OCI-LY7 (cell line): Measurements from ENCODE around the gene MYL3. TPM values are rescaled to one million over a fixed set of nuclear protein-coding genes. Genes with fewer than 3 reads are reported as not detected.

Experiments
- BruUV-seq: library from RNA; stranded (reverse); fragments of 400-500 nt; replicated peaks from 2 replicates; lab custom pipeline; 2021; lab: Mats Ljungman, UMichigan
- CTCF ChIA-PET: fragments of 300-600 bp; sonication (Branson Sonifier 250); formaldehyde crosslinking; loops from one replicate; lab custom pipeline; 2022; ENCODE audit warnings: antibody characterized with exemption; ENCODE audit not compliant: unreplicated experiment; lab: Charles Lee
- POLR2A ChIA-PET: fragments of 300-600 bp; sonication (Branson Sonifier 250); formaldehyde crosslinking; loops from one replicate; lab custom pipeline; 2022; ENCODE audit warnings: antibody characterized with exemption; lab: Charles Lee
- DNase-seq: peaks from one replicate; pipeline ENCODE4 v3.0.0-alpha.2; 2015; ENCODE audit warnings: low spot score
- H2AFZ ChIP-seq: fragments of 200-600 bp; sonication (generic), shearing (Covaris generic); 2 replicates; pipeline ENCODE4 v1.6.1; 2014; ENCODE audit warnings: mild to moderate bottlenecking, antibody characterized with exemption, low read length, moderate library complexity
- H3K27ac ChIP-seq: fragments of 200-600 bp; sonication (generic); 2 replicates; pipeline ENCODE4 v1.5.1; 2014; ENCODE audit warnings: mixed run types, low read depth, mild to moderate bottlenecking, moderate library complexity, low read length, inconsistent platforms; ENCODE audit not compliant: poor library complexity, severe bottlenecking
- H3K36me3 ChIP-seq: fragments of 200-600 bp; sonication (generic); 2 replicates; pipeline ENCODE4 v1.6.1; 2014; ENCODE audit warnings: mild to moderate bottlenecking, antibody characterized with exemption, low read length, moderate library complexity, mixed read lengths; ENCODE audit not compliant: insufficient read depth
- H3K4me1 ChIP-seq: fragments of 200-600 bp; sonication (generic); 2 replicates; pipeline ENCODE4 v1.5.1; 2014; ENCODE audit warnings: mild to moderate bottlenecking, low read length; ENCODE audit not compliant: insufficient read depth, poor library complexity, severe bottlenecking
- H3K4me2 ChIP-seq: fragments of 200-600 bp; sonication (generic); 2 replicates; pipeline ENCODE4 v1.6.1; 2014; ENCODE audit warnings: mild to moderate bottlenecking, low read length
- H3K4me3 ChIP-seq: fragments of 200-600 bp; sonication (generic); 2 replicates; pipeline ENCODE4 v1.5.1; 2014; ENCODE audit warnings: mild to moderate bottlenecking, low read depth, low read length; ENCODE audit not compliant: poor library complexity, severe bottlenecking
- H3K79me2 ChIP-seq: fragments of 200-600 bp; sonication (generic); 2 replicates; pipeline ENCODE4 v1.6.1; 2016; ENCODE audit warnings: low read depth, mild to moderate bottlenecking, low read length, moderate library complexity, mixed read lengths; ENCODE audit not compliant: insufficient read depth
- H3K9me2 ChIP-seq: fragments of 200-600 bp; sonication (generic); 2 replicates; pipeline ENCODE4 v1.6.1; 2016; ENCODE audit warnings: mild to moderate bottlenecking, low read length, mixed read lengths; ENCODE audit not compliant: insufficient read depth
- H3K9me3 ChIP-seq: fragments of 200-600 bp; sonication (generic); 2 replicates; pipeline ENCODE4 v1.6.1; 2014; ENCODE audit warnings: mild to moderate bottlenecking, mixed run types, low read length, mixed read lengths
- H4K20me1 ChIP-seq: fragments of 200-600 bp; sonication (generic); 2 replicates; pipeline ENCODE4 v1.6.1; 2014; ENCODE audit warnings: mild to moderate bottlenecking, antibody characterized with exemption, low read length, moderate library complexity, mixed read lengths; ENCODE audit not compliant: insufficient read depth
- EZH2phosphoT487 ChIP-seq: fragments of 200-600 bp; sonication (generic); IDR thresholded peaks from 2 replicates; pipeline ENCODE4 v1.6.1; 2018; ENCODE audit warnings: low read depth, borderline replicate concordance, mild to moderate bottlenecking, mixed run types, antibody characterized with exemption, low read length, moderate library complexity, mixed read lengths
- intact Hi-C: fragments of 100-400 bp; cut with micrococcal nuclease; formaldehyde crosslinking; loops from one replicate; pipeline ENCODE4 v1.10.0; 2022; ENCODE audit not compliant: unreplicated experiment
- total RNA-seq, 2 experiments: library from RNA; depleted of rRNA in 1 of 2; stranded (reverse); fragments of >200 nt in 1 of 2; shearing (Covaris generic) in 1 of 2; gene quantifications; 2 replicates each; pipeline ENCODE4 v1.2.3, GENCODE V29; 2014 to 2022
- TF ChIP-seq, protein P1 (sequence below): fragments of 200-600 bp; sonication (generic); conservative IDR thresholded peaks from 2 replicates; pipeline ENCODE4 v1.5.1; 2014; ENCODE audit warnings: mild to moderate bottlenecking, antibody characterized with exemption, low read length, moderate library complexity, mixed read lengths

The MYL3 gene
- total RNA-seq, 2 experiments from 2014 or later = not detected

DNA sequence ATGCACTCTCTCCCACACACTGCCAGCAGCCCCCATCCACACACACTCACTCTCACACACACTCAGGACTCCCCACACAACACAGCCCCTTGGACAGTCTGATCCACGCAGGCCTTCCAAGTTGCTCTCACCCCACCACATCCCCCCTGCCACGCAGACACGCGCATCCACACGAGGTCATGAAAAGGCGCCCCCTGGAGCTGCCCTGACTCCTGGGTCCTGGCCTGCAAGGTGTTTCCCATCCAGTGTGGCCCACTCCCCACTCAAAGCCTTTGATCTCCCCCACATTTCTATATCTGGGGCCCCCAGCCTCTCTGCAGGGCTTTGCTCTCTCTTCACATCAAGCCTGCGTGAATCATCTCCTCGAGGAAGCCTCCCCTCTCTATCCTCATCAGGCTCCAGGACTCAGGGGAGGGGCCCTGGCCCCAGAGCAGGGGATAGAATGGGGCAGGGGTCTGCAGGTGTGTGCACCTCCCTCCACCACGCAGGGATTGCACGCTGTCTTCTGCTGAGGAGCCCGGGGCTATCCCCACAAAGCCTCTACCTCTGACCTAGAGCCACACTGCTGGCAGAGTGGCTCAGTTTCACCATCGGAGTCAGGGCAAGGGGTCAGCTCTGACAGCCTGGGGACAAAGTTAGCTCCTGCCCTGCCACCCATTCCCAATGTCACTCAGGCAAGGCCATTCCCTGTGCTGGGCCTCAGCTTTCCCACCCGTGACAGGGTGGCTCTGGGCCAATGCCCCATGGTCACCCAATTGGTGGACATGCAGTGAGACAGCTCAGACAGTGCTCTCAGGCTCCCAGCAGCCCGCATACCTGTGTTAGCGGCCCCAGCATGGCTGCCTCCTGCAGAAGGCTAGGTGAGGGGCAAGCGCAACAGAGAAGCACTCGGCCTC lies 6.4 kb downstream of the MYL3 start:
- no TSS peak for BruUV-seq
- intact Hi-C loops = no loop called here
- CTCF ChIA-PET = no interaction called here

DNA sequence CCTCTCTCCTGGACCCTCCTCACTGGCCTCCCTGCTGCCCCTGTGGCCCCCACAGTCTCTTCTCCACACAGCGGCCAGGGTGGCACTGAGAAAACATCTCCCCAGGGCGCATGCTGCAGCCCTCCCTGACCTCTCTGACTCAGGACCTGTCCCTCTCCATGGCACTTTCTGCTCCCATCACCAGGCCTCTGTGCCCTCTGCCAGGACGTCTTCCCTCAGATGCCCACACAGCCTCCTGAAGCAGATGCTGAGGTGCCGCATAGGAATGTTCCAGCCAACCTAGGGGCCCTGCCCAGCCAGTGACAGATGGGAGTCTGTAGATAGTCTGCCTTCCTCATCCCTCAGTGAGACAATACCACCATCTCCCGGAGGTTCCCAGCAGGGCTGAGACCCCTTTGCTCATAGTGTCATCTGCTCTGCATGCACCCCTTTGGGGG lies 8.7 kb downstream of the MYL3 start:
- CTCF ChIA-PET = no interaction called here
- BruUV-seq = no TSS peak
- intact Hi-C loops = no loop called here
- no peaks in the 10 kb centered on the region for H4K20me1 ChIP-seq
- H3K9me2 ChIP-seq = no peaks in the 10 kb centered on the region
- no peak overlapping the region for H3K27ac ChIP-seq
- no peaks in the 10 kb centered on the region for H3K36me3 ChIP-seq
- H3K4me1 ChIP-seq = no peaks in the 10 kb centered on the region
- H3K4me3 ChIP-seq = no peak overlapping the region
- no peaks in the 10 kb centered on the region for H3K9me3 ChIP-seq
- POLR2A ChIA-PET = no interaction called here
- H3K4me2 ChIP-seq = no peak overlapping the region
- no peak for DNase-seq
- H2AFZ ChIP-seq = no peak overlapping the region
- TF ChIP-seq EZH2phosphoT487 = no peak
- TF ChIP-seq, protein P1, sequence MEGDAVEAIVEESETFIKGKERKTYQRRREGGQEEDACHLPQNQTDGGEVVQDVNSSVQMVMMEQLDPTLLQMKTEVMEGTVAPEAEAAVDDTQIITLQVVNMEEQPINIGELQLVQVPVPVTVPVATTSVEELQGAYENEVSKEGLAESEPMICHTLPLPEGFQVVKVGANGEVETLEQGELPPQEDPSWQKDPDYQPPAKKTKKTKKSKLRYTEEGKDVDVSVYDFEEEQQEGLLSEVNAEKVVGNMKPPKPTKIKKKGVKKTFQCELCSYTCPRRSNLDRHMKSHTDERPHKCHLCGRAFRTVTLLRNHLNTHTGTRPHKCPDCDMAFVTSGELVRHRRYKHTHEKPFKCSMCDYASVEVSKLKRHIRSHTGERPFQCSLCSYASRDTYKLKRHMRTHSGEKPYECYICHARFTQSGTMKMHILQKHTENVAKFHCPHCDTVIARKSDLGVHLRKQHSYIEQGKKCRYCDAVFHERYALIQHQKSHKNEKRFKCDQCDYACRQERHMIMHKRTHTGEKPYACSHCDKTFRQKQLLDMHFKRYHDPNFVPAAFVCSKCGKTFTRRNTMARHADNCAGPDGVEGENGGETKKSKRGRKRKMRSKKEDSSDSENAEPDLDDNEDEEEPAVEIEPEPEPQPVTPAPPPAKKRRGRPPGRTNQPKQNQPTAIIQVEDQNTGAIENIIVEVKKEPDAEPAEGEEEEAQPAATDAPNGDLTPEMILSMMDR = no peak
- H3K79me2 ChIP-seq = no peaks in the 10 kb centered on the region

More for the DNA sequence above, 6.4 kb downstream of the MYL3 start:
- no peak for DNase-seq
- Histone ChIP-seq H3K4me1 (no peaks in the 10 kb centered on the region), H3K27ac (no peak overlapping the region), H3K9me2 (no peaks in the 10 kb centered on the region), H3K4me2 (no peak overlapping the region), H4K20me1 (no peaks in the 10 kb centered on the region), H3K79me2 (no peaks in the 10 kb centered on the region), H2AFZ (no peak overlapping the region), H3K9me3 (no peaks in the 10 kb centered on the region), H3K36me3 (no peaks in the 10 kb centered on the region), H3K4me3 (no peak overlapping the region)
- POLR2A ChIA-PET = no interaction called here
- TF ChIP-seq, protein P1 = no peak
- no peak for TF ChIP-seq EZH2phosphoT487
